GM18511 (cell line): Measurements from ENCODE around the gene CT45A7.
"Not testable (repeated sequence)": the region's sequence is repeated elsewhere in the genome, so short reads cannot be mapped to it uniquely, and the experiment has no call there.

Experiments used
- ATAC-seq: cut with Tn5 transposase; IDR thresholded peaks from one replicate; pipeline ENCODE4 v1.9.1; 2021; ENCODE audit warnings: mild to moderate bottlenecking, moderate library complexity; ENCODE audit not compliant: unreplicated experiment

The CT45A7 gene, protein sequence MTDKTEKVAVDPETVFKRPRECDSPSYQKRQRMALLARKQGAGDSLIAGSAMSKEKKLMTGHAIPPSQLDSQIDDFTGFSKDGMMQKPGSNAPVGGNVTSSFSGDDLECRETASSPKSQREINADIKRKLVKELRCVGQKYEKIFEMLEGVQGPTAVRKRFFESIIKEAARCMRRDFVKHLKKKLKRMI

DNA sequence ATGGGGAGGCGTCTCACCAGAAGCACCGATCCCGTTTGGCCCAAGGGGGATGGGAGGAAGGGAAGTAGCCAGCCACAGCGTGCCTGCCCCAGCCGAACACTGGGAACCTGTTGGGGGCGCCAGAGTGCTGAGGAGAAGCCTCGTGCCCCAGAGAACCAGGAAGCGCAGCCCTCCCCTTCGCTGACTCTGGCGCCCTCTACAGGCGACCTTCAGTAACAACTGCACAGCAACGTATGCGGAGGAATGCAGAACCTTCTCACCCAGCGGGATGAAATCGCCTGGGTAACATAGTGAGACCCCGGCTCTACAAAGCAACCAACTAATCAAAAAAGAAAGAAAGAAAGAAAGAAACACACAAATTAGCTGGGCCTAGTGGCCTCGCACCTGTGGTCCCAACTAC, at the start of gene CT45A7:
TSS of gene CT45A7 (minus strand) at position 101 of the 400 bp plus-strand sequence. CDS start 3,747 bp downstream, outside the sequence.
- not testable (repeated sequence) for ATAC-seq

DNA sequence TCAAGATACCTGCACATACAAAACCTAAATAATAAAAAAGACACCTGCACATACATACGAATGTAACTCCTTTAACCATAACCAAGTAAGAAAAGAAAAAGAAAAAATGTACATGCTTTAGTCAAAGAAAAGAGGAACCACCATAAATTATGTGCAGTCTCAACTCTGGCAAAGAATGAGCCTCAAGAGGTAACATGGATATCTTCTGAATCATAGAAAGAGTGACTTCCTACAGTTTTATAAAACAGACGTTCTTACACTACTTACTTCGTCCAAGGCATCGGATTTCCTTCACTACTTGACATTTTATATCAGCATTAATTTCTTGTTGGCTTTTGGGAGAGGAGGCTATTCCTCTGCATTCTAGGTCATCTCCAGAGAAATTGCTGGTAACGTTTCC, 45.7 kb upstream of the CT45A7 start:
- ATAC-seq, result not testable (repeated sequence)

DNA sequence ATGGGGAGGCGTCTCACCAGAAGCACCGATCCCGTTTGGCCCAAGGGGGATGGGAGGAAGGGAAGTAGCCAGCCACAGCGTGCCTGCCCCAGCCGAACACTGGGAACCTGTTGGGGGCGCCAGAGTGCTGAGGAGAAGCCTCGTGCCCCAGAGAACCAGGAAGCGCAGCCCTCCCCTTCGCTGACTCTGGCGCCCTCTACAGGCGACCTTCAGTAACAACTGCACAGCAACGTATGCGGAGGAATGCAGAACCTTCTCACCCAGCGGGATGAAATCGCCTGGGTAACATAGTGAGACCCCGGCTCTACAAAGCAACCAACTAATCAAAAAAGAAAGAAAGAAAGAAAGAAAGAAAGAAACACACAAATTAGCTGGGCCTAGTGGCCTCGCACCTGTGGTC, 34.6 kb upstream of the CT45A7 start, which contains the start of gene CT45A9:
TSS of gene CT45A9 (minus strand) at position 101 of the 400 bp plus-strand sequence. CDS start 3,751 bp downstream, outside the sequence.
- ATAC-seq, result not testable (repeated sequence)

DNA sequence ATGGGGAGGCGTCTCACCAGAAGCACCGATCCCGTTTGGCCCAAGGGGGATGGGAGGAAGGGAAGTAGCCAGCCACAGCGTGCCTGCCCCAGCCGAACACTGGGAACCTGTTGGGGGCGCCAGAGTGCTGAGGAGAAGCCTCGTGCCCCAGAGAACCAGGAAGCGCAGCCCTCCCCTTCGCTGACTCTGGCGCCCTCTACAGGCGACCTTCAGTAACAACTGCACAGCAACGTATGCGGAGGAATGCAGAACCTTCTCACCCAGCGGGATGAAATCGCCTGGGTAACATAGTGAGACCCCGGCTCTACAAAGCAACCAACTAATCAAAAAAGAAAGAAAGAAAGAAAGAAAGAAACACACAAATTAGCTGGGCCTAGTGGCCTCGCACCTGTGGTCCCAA, 17.4 kb upstream of the CT45A7 start, which contains the start of gene CT45A8:
TSS of gene CT45A8 (minus strand) at position 101 of the 400 bp plus-strand sequence. CDS start 3,755 bp downstream, outside the sequence.
- ATAC-seq, result not testable (repeated sequence)

DNA sequence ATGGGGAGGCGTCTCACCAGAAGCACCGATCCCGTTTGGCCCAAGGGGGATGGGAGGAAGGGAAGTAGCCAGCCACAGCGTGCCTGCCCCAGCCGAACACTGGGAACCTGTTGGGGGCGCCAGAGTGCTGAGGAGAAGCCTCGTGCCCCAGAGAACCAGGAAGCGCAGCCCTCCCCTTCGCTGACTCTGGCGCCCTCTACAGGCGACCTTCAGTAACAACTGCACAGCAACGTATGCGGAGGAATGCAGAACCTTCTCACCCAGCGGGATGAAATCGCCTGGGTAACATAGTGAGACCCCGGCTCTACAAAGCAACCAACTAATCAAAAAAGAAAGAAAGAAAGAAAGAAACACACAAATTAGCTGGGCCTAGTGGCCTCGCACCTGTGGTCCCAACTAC, 17.2 kb downstream of the CT45A7 start, which contains the start of gene CT45A2:
TSS of gene CT45A2 (minus strand) at position 101 of the 400 bp plus-strand sequence. CDS start 3,747 bp downstream, outside the sequence.
- not testable (repeated sequence) for ATAC-seq

DNA sequence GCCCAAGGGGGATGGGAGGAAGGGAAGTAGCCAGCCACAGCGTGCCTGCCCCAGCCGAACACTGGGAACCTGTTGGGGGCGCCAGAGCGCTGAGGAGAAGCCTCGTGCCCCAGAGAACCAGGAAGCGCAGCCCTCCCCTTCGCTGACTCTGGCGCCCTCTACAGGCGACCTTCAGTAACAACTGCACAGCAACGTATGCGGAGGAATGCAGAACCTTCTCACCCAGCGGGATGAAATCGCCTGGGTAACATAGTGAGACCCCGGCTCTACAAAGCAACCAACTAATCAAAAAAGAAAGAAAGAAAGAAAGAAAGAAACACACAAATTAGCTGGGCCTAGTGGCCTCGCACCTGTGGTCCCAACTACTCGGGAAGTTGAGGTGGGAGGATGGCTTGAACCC, 34.4 kb downstream of the CT45A7 start, which contains the start of gene CT45A6:
TSS of gene CT45A6 (minus strand) at position 101 of the 400 bp plus-strand sequence. CDS start 3,794 bp downstream, outside the sequence.
- ATAC-seq, result not testable (repeated sequence)

DNA sequence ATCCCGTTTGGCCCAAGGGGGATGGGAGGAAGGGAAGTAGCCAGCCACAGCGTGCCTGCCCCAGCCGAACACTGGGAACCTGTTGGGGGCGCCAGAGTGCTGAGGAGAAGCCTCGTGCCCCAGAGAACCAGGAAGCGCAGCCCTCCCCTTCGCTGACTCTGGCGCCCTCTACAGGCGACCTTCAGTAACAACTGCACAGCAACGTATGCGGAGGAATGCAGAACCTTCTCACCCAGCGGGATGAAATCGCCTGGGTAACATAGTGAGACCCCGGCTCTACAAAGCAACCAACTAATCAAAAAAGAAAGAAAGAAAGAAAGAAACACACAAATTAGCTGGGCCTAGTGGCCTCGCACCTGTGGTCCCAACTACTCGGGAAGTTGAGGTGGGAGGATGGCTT, 51.7 kb downstream of the CT45A7 start, which contains the start of gene CT45A5:
TSS of gene CT45A5 (minus strand) at position 101 of the 400 bp plus-strand sequence. CDS start 3,774 bp downstream, outside the sequence.
- ATAC-seq, result not testable (repeated sequence)
